Liver (tissue), 9 donors: ENCODE data around the gene INPP5K. TPM values are rescaled to one million over a fixed set of nuclear protein-coding genes. Genes with fewer than 3 reads are reported as not detected.

Experiments used
- DNase-seq: peaks from one replicate; pipeline ENCODE4 v3.0.0-alpha.2; 2017; ENCODE audit warnings: low spot score
- H3K27ac ChIP-seq, 2 donors: one replicate each; pipeline ENCODE4 v1.7.0; 2013; ENCODE audit warnings: inconsistent platforms in 2 of 2, low read length in 2 of 2, control low read depth in 1 of 2, low read depth in 1 of 2, mild to moderate bottlenecking in 1 of 2
- H3K27me3 ChIP-seq, 4 donors: one replicate each; pipeline versions ENCODE4 v1.6.1 to v1.7.0; 2013; ENCODE audit warnings: low read length in 3 of 4, inconsistent platforms in 1 of 4, mild to moderate bottlenecking in 1 of 4, moderate library complexity in 1 of 4; ENCODE audit not compliant: control insufficient read depth in 4 of 4, insufficient read depth in 4 of 4
- H3K36me3 ChIP-seq, 4 donors: one replicate each; pipeline versions ENCODE4 v1.6.1 to v1.7.0; 2013; ENCODE audit warnings: low read length in 3 of 4, mild to moderate bottlenecking in 3 of 4, low read depth in 1 of 4, moderate library complexity in 1 of 4; ENCODE audit not compliant: control insufficient read depth in 4 of 4, insufficient read depth in 3 of 4
- H3K4me1 ChIP-seq, 4 donors: one replicate each; pipeline versions ENCODE4 v1.6.1 to v1.7.0; 2013; ENCODE audit warnings: low read length in 3 of 4, mild to moderate bottlenecking in 3 of 4, moderate library complexity in 1 of 4; ENCODE audit not compliant: control insufficient read depth in 4 of 4, insufficient read depth in 4 of 4
- H3K4me3 ChIP-seq, 3 donors: one replicate each; pipeline versions ENCODE4 v1.6.1 to v1.7.0; 2013; ENCODE audit warnings: low read length in 3 of 3, control low read depth in 1 of 3, low read depth in 1 of 3, mild to moderate bottlenecking in 1 of 3
- H3K9ac ChIP-seq, 2 donors: one replicate each; pipeline ENCODE4 v1.7.0; 2013; ENCODE audit warnings: low read length in 2 of 2, mild to moderate bottlenecking in 2 of 2, moderate library complexity in 2 of 2, control low read depth in 1 of 2, low read depth in 1 of 2
- H3K9me3 ChIP-seq, 4 donors: one replicate each; pipeline versions ENCODE4 v1.6.1 to v1.7.0; 2013; ENCODE audit warnings: low read length in 3 of 4; ENCODE audit not compliant: control insufficient read depth in 4 of 4
- EGR1 ChIP-seq, 2 donors: IDR thresholded peaks; 2 replicates each; pipeline ENCODE4 v1.6.1; 2016 to 2018; ENCODE audit warnings: antibody characterized with exemption in 2 of 2, low read depth in 2 of 2
- FOXA1 ChIP-seq: IDR thresholded peaks from 2 replicates; pipeline ENCODE4 v1.6.1; 2016; ENCODE audit warnings: antibody characterized with exemption
- FOXA2 ChIP-seq: IDR thresholded peaks from 2 replicates; pipeline ENCODE4 v1.6.1; 2016; ENCODE audit warnings: antibody characterized with exemption
- GABPA ChIP-seq, 2 donors: IDR thresholded peaks in 1 of 2; conservative IDR thresholded peaks in 1 of 2; 2 replicates each; pipeline ENCODE4 v1.6.1; 2016; ENCODE audit warnings: antibody characterized with exemption in 2 of 2, mild to moderate bottlenecking in 1 of 2, moderate library complexity in 1 of 2
- HNF4A ChIP-seq, 2 donors: conservative IDR thresholded peaks; 2 replicates each; pipeline ENCODE4 v1.6.1; 2016; ENCODE audit warnings: antibody characterized with exemption in 2 of 2, mild to moderate bottlenecking in 2 of 2
- HNF4G ChIP-seq: IDR thresholded peaks from 2 replicates; pipeline ENCODE4 v1.6.1; 2016; ENCODE audit warnings: antibody characterized with exemption
- JUND ChIP-seq, 2 donors: IDR thresholded peaks; 2 replicates each; pipeline ENCODE4 v1.6.1; 2016; ENCODE audit warnings: antibody characterized with exemption in 2 of 2
- NR2F2 ChIP-seq: IDR thresholded peaks from 2 replicates; pipeline ENCODE4 v1.6.1; 2016; ENCODE audit warnings: antibody characterized with exemption
- RAD21 ChIP-seq, 2 donors: IDR thresholded peaks; 2 replicates each; pipeline ENCODE4 v1.6.1; 2016; ENCODE audit warnings: antibody characterized with exemption in 2 of 2, mild to moderate bottlenecking in 2 of 2
- RXRA ChIP-seq, 2 donors: IDR thresholded peaks; 2 replicates each; pipeline ENCODE4 v1.6.1; 2017 to 2018; ENCODE audit warnings: antibody characterized with exemption in 2 of 2, mild to moderate bottlenecking in 1 of 2
- SP1 ChIP-seq: IDR thresholded peaks from 2 replicates; pipeline ENCODE4 v1.6.1; 2018; ENCODE audit warnings: antibody characterized with exemption, mild to moderate bottlenecking
- TAF1 ChIP-seq: conservative IDR thresholded peaks from 2 replicates; pipeline ENCODE4 v1.6.1; 2016; ENCODE audit warnings: antibody characterized with exemption, mild to moderate bottlenecking
- YY1 ChIP-seq: IDR thresholded peaks from 2 replicates; pipeline ENCODE4 v1.6.1; 2016; ENCODE audit warnings: antibody characterized with exemption, mild to moderate bottlenecking
- WGBS: extraction: QIAGEN DNeasy Blood & Tissue Kit; methylation state at CpG from one replicate; pipeline ENCODE4 v1.1.7; 2013; 5-methylcytosine and 5-hydroxymethylcytosine counted together
- polyA plus RNA-seq, 2 donors: library from polyadenylated mRNA; stranded (reverse) in 1 of 2; unstranded in 1 of 2; fragments of 200-250 nt in 1 of 2; fragments of >200 nt in 1 of 2; fragmentation: Nextera tagmentation in 1 of 2; extraction: Ambion mirVana in 1 of 2; gene quantifications; one replicate each; pipeline versions ENCODE4 v1.2.1 to v1.2.3, GENCODE V29; 2013 to 2015
- total RNA-seq, 2 donors: library from RNA; depleted of rRNA; stranded (reverse); fragments of >200 nt; gene quantifications; one replicate each; pipeline ENCODE4 v1.2.3, GENCODE V29; 2014
- TF ChIP-seq, protein P1 (sequence below): fragments of 150-350 bp; IDR thresholded peaks from 2 replicates; pipeline ENCODE4 v1.5.1; 2017; ENCODE audit warnings: improper control_type of control experiment, low read depth, low read length; ENCODE audit not compliant: missing input control
- TF ChIP-seq, protein P2 (sequence below): IDR thresholded peaks from 2 replicates; pipeline ENCODE4 v1.6.1; 2016; ENCODE audit warnings: antibody characterized with exemption
- TF ChIP-seq, protein P3 (sequence below): IDR thresholded peaks from 2 replicates; pipeline ENCODE4 v1.6.1; 2016; ENCODE audit warnings: antibody characterized with exemption
- TF ChIP-seq, protein P4 (sequence below): IDR thresholded peaks from 2 replicates; pipeline ENCODE4 v1.6.1; 2016; ENCODE audit warnings: antibody characterized with exemption, mild to moderate bottlenecking
- TF ChIP-seq, protein P5 (sequence below): IDR thresholded peaks from 2 replicates; pipeline ENCODE4 v1.6.1; 2016; ENCODE audit warnings: antibody characterized with exemption
- donor health status: healthy.
- donor health status: healthy.
- donor health status: healthy.
- donor health status: healthy.
- donor health status: healthy.

The INPP5K gene
- total and polyA plus RNA-seq, 4 donors = 9.9 to 47.1 (median 15.9) TPM

DNA sequence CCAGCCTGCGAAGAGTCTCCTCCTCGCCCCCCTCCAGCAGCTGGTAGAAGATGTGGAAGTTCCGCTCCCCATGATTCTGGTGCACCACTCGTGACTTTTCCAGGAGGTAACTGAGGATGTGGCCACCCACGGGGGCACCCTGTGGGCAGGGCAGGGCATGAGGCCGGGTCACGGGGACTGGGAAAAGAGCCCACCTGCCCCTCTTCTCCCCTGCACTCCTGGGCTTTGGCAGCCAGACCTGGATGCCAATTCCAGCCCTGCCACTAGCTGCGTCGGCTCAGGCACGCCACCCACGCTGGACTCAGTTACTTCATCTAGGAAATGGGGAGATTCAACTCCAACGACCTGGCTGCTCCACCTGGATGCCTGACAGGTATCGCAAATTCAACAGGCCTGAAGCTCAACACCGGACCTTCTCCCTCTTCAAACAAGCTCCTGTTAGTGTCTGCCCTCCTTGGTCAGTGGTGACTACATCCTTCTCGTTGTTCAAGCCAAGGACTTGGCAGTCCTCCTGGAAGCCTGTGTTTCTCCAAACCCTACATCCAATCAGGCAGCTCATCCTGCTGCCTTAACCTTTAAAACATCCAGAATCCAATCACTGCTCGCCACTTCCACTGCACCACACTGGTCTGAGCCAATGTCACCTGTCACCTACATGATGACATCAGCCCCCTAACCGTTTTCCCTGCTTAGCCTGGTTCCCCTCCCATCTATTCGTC, 35.5 kb downstream of the INPP5K start:
- H3K4me1 ChIP-seq = peaks cover 2 to 20% (median 8%) of the 10 kb centered on the region in 4 donors
- peaks cover 11 to 31% (median 19%) of the 10 kb centered on the region in 4 donors for H3K36me3 ChIP-seq
- no peak overlapping the region for H3K9ac ChIP-seq
- TF ChIP-seq RXRA (IDR thresholded peaks at IDR 0.05) = no peak
- TF ChIP-seq, protein P1, sequence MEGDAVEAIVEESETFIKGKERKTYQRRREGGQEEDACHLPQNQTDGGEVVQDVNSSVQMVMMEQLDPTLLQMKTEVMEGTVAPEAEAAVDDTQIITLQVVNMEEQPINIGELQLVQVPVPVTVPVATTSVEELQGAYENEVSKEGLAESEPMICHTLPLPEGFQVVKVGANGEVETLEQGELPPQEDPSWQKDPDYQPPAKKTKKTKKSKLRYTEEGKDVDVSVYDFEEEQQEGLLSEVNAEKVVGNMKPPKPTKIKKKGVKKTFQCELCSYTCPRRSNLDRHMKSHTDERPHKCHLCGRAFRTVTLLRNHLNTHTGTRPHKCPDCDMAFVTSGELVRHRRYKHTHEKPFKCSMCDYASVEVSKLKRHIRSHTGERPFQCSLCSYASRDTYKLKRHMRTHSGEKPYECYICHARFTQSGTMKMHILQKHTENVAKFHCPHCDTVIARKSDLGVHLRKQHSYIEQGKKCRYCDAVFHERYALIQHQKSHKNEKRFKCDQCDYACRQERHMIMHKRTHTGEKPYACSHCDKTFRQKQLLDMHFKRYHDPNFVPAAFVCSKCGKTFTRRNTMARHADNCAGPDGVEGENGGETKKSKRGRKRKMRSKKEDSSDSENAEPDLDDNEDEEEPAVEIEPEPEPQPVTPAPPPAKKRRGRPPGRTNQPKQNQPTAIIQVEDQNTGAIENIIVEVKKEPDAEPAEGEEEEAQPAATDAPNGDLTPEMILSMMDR = no peak
- TF ChIP-seq TAF1 = no peak
- no peak for TF ChIP-seq HNF4A (conservative IDR thresholded peaks at IDR 0.05)
- TF ChIP-seq EGR1 (IDR thresholded peaks at IDR 0.05; ENCODE audit: low read depth in 2 of 2) = no peak
- TF ChIP-seq RAD21 (IDR thresholded peaks at IDR 0.05) = no peak
- TF ChIP-seq, protein P2, sequence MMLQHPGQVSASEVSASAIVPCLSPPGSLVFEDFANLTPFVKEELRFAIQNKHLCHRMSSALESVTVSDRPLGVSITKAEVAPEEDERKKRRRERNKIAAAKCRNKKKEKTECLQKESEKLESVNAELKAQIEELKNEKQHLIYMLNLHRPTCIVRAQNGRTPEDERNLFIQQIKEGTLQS = no peak
- no peak for TF ChIP-seq FOXA2
- TF ChIP-seq, protein P3, sequence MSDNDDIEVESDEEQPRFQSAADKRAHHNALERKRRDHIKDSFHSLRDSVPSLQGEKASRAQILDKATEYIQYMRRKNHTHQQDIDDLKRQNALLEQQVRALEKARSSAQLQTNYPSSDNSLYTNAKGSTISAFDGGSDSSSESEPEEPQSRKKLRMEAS = no peak
- no peak for TF ChIP-seq FOXA1
- TF ChIP-seq, protein P4, sequence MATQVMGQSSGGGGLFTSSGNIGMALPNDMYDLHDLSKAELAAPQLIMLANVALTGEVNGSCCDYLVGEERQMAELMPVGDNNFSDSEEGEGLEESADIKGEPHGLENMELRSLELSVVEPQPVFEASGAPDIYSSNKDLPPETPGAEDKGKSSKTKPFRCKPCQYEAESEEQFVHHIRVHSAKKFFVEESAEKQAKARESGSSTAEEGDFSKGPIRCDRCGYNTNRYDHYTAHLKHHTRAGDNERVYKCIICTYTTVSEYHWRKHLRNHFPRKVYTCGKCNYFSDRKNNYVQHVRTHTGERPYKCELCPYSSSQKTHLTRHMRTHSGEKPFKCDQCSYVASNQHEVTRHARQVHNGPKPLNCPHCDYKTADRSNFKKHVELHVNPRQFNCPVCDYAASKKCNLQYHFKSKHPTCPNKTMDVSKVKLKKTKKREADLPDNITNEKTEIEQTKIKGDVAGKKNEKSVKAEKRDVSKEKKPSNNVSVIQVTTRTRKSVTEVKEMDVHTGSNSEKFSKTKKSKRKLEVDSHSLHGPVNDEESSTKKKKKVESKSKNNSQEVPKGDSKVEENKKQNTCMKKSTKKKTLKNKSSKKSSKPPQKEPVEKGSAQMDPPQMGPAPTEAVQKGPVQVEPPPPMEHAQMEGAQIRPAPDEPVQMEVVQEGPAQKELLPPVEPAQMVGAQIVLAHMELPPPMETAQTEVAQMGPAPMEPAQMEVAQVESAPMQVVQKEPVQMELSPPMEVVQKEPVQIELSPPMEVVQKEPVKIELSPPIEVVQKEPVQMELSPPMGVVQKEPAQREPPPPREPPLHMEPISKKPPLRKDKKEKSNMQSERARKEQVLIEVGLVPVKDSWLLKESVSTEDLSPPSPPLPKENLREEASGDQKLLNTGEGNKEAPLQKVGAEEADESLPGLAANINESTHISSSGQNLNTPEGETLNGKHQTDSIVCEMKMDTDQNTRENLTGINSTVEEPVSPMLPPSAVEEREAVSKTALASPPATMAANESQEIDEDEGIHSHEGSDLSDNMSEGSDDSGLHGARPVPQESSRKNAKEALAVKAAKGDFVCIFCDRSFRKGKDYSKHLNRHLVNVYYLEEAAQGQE = no peak
- TF ChIP-seq SP1 = no peak
- TF ChIP-seq, protein P5, sequence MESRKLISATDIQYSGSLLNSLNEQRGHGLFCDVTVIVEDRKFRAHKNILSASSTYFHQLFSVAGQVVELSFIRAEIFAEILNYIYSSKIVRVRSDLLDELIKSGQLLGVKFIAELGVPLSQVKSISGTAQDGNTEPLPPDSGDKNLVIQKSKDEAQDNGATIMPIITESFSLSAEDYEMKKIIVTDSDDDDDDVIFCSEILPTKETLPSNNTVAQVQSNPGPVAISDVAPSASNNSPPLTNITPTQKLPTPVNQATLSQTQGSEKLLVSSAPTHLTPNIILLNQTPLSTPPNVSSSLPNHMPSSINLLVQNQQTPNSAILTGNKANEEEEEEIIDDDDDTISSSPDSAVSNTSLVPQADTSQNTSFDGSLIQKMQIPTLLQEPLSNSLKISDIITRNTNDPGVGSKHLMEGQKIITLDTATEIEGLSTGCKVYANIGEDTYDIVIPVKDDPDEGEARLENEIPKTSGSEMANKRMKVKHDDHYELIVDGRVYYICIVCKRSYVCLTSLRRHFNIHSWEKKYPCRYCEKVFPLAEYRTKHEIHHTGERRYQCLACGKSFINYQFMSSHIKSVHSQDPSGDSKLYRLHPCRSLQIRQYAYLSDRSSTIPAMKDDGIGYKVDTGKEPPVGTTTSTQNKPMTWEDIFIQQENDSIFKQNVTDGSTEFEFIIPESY = no peak
- no peak for TF ChIP-seq HNF4G
- no peak overlapping the region for H3K4me3 ChIP-seq
- no peak for DNase-seq
- no peaks in the 10 kb centered on the region for H3K27me3 ChIP-seq
- WGBS = 89% methylated on average over 18 of the region's 18 CpGs
- no peak overlapping the region for H3K27ac ChIP-seq
- H3K9me3 ChIP-seq = no peaks in the 10 kb centered on the region

DNA sequence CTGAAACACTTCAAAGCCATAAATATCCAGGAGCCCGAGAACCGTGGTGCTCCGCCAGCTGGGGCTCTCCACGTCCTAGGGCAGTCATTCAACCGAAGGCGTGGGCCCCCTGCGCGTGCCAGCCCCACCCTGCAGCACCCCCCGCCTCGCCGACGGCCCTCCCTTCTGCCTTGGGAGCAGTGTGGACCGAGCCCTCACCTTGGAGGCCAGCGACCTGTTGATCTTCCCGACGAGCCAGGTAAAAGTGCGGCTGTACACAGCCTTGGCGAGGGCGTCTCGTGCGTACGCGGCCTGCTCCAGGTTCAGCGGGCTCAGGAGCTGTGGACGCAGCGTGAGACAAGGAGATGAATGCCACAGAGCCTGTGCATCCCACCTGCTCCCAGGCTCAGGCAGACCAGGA, 38.0 kb downstream of the INPP5K start:
- H3K27me3 ChIP-seq = no peaks in the 10 kb centered on the region

More for the DNA sequence above, 38.0 kb downstream of the INPP5K start:
- 93% methylated on average over 26 of the region's 26 CpGs for WGBS
- TF ChIP-seq JUND (IDR thresholded peaks at IDR 0.05) (no peak), FOXA1 (no peak), GABPA (IDR thresholded peaks at IDR 0.05 in 1 of 2, conservative IDR thresholded peaks at IDR 0.05 in 1 of 2) (no peak), EGR1 (IDR thresholded peaks at IDR 0.05; ENCODE audit: low read depth in 2 of 2) (no peak), HNF4G (no peak), NR2F2 (no peak), YY1 (no peak)
- TF ChIP-seq, protein P5 = no peak
- Histone ChIP-seq H3K27ac (no peak overlapping the region), H3K9ac (no peak overlapping the region), H3K9me3 (no peaks in the 10 kb centered on the region), H3K36me3 (peaks cover 13 to 39% (median 17%) of the 10 kb centered on the region in 4 donors), H3K4me3 (no peak overlapping the region), H3K4me1 (peaks cover 0 to 7% (median 0%) of the 10 kb centered on the region in 4 donors)
- DNase-seq = no peak
